GM18502 (cell line): ENCODE data around the gene MLIP.

ENCODE experiments used
- ATAC-seq: cut with Tn5 transposase; IDR thresholded peaks from one replicate; pipeline ENCODE4 v1.9.1; 2021; ENCODE audit warnings: mild to moderate bottlenecking; ENCODE audit not compliant: unreplicated experiment, poor library complexity

MLIP gene

GRCh38 chr6:54266400-54266923, 155.2 kb downstream of the MLIP start:
- ATAC-seq = no peak

- ATAC-seq = peak; percentile 82
Observed at GRCh38 chr6:54267798-54268197, 156.6 kb downstream of the MLIP start.

GRCh38 chr6:54273214-54273820, 162.1 kb downstream of the MLIP start:
- no peak for ATAC-seq

GRCh38 chr6:54274383-54274782, 163.1 kb downstream of the MLIP start:
- no peak for ATAC-seq

- no peak for ATAC-seq
Observed at GRCh38 chr6:54282186-54282585, 170.9 kb downstream of the MLIP start.

- ATAC-seq = no peak
Observed at GRCh38 chr6:54284161-54284860, 173.1 kb downstream of the MLIP start.

- ATAC-seq = no peak
Observed at GRCh38 chr6:54285595-54285994, 174.4 kb downstream of the MLIP start.

GRCh38 chr6:54286141-54286540, 174.9 kb downstream of the MLIP start:
- ATAC-seq = no peak

GRCh38 chr6:54288474-54288873, 177.2 kb downstream of the MLIP start:
- no peak for ATAC-seq

GRCh38 chr6:54289426-54289825, 178.2 kb downstream of the MLIP start:
- no peak for ATAC-seq

- peak; percentile 70 for ATAC-seq
Observed at GRCh38 chr6:54291146-54291545, 179.9 kb downstream of the MLIP start.

GRCh38 chr6:54291738-54292137, 180.5 kb downstream of the MLIP start:
- peak; percentile 90 for ATAC-seq

GRCh38 chr6:54294965-54295532, 183.8 kb downstream of the MLIP start:
- ATAC-seq = no peak

- ATAC-seq = no peak
Observed at GRCh38 chr6:54299542-54300269, 188.5 kb downstream of the MLIP start.

GRCh38 chr6:54301770-54302169, 190.5 kb downstream of the MLIP start:
- ATAC-seq = no peak

- ATAC-seq = peak; percentile 63
Observed at GRCh38 chr6:54307439-54307910, 196.2 kb downstream of the MLIP start.

- ATAC-seq = no peak
Observed at GRCh38 chr6:54308289-54308985, 197.2 kb downstream of the MLIP start, which contains the start of gene TINAG. TSS of gene TINAG (plus strand) at chr6:54308441. CDS start at chr6:54308551, 110 bp downstream.

GRCh38 chr6:54308986-54309315, 197.7 kb downstream of the MLIP start:
- ATAC-seq = no peak

- no peak for ATAC-seq
Observed at GRCh38 chr6:54310377-54311152, 199.3 kb downstream of the MLIP start.
